ENCODE data around the gene WDPCP. TPM values are rescaled to one million over a fixed set of nuclear protein-coding genes. Genes with fewer than 3 reads are reported as not detected.
A peak's percentile ranks its signal among the peaks of the same experiment; 100 is the strongest.

The WDPCP gene
- total and polyA plus RNA-seq, 2 of the 13 experiments (the other 11 are each of a cell fraction or from before 2014, with no cell fraction given), result 2.9 to 5.2 TPM

DNA sequence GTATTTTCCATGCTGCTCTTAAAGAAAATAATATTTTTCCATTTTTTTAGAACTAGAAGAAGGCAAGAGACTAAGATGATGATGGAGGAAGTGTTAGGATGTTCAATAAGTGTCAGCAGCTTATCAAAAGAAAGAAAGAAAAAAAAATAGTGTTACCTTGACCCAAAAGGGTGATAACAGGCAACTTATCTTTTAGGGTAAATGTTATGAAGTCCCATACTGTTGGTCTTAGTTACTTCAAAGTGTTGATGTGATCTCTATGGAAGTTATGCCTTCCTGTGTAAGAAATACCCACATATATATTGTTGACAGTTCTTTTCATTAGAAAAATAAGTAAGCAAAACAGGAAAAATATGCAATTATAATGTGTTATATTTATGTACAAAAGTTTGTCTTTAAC lies 394.1 kb downstream of the WDPCP start (continued):
- TF ChIP-seq, protein P1, sequence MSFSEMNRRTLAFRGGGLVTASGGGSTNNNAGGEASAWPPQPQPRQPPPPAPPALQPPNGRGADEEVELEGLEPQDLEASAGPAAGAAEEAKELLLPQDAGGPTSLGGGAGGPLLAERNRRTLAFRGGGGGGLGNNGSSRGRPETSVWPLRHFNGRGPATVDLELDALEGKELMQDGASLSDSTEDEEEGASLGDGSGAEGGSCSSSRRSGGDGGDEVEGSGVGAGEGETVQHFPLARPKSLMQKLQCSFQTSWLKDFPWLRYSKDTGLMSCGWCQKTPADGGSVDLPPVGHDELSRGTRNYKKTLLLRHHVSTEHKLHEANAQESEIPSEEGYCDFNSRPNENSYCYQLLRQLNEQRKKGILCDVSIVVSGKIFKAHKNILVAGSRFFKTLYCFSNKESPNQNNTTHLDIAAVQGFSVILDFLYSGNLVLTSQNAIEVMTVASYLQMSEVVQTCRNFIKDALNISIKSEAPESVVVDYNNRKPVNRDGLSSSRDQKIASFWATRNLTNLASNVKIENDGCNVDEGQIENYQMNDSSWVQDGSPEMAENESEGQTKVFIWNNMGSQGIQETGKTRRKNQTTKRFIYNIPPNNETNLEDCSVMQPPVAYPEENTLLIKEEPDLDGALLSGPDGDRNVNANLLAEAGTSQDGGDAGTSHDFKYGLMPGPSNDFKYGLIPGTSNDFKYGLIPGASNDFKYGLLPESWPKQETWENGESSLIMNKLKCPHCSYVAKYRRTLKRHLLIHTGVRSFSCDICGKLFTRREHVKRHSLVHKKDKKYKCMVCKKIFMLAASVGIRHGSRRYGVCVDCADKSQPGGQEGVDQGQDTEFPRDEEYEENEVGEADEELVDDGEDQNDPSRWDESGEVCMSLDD (CRISPR knock-in tag; IDR thresholded peaks at IDR 0.05; ENCODE audit: borderline replicate concordance), result no peak
- TF ChIP-seq FOSL1 (CRISPR knock-in tag; IDR thresholded peaks at IDR 0.05; ENCODE audit: borderline replicate concordance) (no peak), ZBTB21 (CRISPR knock-in tag; IDR thresholded peaks at IDR 0.05) (no peak), ELF1 (CRISPR knock-in tag; IDR thresholded peaks at IDR 0.05) (no peak), ZNF234 (CRISPR knock-in tag; conservative IDR thresholded peaks at IDR 0.05) (no peak), ZNF205 (CRISPR knock-in tag; IDR thresholded peaks at IDR 0.05) (peak; percentile 27; the same call in 1 of the 2 replicates), ZNF350 (CRISPR knock-in tag; IDR thresholded peaks at IDR 0.05; ENCODE audit: borderline replicate concordance, low read depth) (no peak), ZNF44 (CRISPR knock-in tag; IDR thresholded peaks at IDR 0.05) (no peak), TRIM24 (CRISPR knock-in tag; IDR thresholded peaks at IDR 0.05) (no peak)
- TF ChIP-seq, protein P2, sequence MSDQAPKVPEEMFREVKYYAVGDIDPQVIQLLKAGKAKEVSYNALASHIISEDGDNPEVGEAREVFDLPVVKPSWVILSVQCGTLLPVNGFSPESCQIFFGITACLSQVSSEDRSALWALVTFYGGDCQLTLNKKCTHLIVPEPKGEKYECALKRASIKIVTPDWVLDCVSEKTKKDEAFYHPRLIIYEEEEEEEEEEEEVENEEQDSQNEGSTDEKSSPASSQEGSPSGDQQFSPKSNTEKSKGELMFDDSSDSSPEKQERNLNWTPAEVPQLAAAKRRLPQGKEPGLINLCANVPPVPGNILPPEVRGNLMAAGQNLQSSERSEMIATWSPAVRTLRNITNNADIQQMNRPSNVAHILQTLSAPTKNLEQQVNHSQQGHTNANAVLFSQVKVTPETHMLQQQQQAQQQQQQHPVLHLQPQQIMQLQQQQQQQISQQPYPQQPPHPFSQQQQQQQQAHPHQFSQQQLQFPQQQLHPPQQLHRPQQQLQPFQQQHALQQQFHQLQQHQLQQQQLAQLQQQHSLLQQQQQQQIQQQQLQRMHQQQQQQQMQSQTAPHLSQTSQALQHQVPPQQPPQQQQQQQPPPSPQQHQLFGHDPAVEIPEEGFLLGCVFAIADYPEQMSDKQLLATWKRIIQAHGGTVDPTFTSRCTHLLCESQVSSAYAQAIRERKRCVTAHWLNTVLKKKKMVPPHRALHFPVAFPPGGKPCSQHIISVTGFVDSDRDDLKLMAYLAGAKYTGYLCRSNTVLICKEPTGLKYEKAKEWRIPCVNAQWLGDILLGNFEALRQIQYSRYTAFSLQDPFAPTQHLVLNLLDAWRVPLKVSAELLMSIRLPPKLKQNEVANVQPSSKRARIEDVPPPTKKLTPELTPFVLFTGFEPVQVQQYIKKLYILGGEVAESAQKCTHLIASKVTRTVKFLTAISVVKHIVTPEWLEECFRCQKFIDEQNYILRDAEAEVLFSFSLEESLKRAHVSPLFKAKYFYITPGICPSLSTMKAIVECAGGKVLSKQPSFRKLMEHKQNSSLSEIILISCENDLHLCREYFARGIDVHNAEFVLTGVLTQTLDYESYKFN (CRISPR knock-in tag; conservative IDR thresholded peaks at IDR 0.05), result peak; percentile 92
- TF ChIP-seq, protein P3, sequence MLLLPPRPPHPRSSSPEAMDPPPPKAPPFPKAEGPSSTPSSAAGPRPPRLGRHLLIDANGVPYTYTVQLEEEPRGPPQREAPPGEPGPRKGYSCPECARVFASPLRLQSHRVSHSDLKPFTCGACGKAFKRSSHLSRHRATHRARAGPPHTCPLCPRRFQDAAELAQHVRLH (CRISPR knock-in tag; IDR thresholded peaks at IDR 0.05; ENCODE audit: borderline replicate concordance, low read depth), result no peak
- TF ChIP-seq, protein P4, sequence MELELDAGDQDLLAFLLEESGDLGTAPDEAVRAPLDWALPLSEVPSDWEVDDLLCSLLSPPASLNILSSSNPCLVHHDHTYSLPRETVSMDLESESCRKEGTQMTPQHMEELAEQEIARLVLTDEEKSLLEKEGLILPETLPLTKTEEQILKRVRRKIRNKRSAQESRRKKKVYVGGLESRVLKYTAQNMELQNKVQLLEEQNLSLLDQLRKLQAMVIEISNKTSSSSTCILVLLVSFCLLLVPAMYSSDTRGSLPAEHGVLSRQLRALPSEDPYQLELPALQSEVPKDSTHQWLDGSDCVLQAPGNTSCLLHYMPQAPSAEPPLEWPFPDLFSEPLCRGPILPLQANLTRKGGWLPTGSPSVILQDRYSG (CRISPR knock-in tag; IDR thresholded peaks at IDR 0.05), result no peak
- TF ChIP-seq, protein P5, sequence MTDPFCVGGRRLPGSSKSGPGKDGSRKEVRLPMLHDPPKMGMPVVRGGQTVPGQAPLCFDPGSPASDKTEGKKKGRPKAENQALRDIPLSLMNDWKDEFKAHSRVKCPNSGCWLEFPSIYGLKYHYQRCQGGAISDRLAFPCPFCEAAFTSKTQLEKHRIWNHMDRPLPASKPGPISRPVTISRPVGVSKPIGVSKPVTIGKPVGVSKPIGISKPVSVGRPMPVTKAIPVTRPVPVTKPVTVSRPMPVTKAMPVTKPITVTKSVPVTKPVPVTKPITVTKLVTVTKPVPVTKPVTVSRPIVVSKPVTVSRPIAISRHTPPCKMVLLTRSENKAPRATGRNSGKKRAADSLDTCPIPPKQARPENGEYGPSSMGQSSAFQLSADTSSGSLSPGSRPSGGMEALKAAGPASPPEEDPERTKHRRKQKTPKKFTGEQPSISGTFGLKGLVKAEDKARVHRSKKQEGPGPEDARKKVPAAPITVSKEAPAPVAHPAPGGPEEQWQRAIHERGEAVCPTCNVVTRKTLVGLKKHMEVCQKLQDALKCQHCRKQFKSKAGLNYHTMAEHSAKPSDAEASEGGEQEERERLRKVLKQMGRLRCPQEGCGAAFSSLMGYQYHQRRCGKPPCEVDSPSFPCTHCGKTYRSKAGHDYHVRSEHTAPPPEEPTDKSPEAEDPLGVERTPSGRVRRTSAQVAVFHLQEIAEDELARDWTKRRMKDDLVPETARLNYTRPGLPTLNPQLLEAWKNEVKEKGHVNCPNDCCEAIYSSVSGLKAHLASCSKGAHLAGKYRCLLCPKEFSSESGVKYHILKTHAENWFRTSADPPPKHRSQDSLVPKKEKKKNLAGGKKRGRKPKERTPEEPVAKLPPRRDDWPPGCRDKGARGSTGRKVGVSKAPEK (CRISPR knock-in tag; IDR thresholded peaks at IDR 0.05; ENCODE audit: borderline replicate concordance), result no peak
- TF ChIP-seq, protein P6, sequence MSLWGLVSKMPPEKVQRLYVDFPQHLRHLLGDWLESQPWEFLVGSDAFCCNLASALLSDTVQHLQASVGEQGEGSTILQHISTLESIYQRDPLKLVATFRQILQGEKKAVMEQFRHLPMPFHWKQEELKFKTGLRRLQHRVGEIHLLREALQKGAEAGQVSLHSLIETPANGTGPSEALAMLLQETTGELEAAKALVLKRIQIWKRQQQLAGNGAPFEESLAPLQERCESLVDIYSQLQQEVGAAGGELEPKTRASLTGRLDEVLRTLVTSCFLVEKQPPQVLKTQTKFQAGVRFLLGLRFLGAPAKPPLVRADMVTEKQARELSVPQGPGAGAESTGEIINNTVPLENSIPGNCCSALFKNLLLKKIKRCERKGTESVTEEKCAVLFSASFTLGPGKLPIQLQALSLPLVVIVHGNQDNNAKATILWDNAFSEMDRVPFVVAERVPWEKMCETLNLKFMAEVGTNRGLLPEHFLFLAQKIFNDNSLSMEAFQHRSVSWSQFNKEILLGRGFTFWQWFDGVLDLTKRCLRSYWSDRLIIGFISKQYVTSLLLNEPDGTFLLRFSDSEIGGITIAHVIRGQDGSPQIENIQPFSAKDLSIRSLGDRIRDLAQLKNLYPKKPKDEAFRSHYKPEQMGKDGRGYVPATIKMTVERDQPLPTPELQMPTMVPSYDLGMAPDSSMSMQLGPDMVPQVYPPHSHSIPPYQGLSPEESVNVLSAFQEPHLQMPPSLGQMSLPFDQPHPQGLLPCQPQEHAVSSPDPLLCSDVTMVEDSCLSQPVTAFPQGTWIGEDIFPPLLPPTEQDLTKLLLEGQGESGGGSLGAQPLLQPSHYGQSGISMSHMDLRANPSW (CRISPR knock-in tag; IDR thresholded peaks at IDR 0.05; ENCODE audit: borderline replicate concordance), result no peak

Measured in HepG2 (cell line).